NCI-H2196 (cell line): ENCODE measurements around the gene FAM8A1.

ENCODE experiments used
- DNase-seq: peaks from one replicate; lab custom pipeline; 2025; ENCODE audit not compliant: unreplicated experiment; lab: John Stamatoyannopoulos, UW

FAM8A1 gene

DNA sequence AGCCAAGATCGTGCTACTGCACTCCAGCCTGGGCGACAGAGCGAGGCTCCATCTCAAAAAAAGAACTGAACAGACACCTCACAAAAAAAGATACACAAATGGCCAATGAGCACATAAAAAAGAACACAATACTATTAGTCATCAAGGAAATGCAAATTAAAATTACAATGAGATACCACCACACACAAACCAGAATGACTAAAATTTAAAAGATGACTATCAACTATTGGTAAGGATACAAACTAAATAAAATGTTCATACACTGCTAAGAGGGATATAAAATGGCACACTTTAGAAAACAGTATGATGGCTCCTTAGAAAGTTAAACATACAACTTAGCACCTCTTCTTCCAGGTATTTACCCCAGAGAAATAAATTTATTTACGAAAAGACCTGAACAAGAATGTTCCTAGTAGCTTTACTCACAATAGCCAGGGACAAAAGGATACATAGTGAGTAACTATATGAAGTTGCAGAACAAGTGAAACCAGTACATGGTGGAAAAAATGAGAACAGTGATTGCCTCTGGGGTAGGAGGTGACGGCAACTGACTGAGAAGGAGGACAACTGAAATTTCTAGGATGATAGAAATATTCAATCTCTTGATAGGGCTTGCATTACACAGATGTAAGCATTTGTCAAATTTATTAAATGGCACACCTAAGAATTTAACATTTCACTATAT is 53.2 kb downstream of the FAM8A1 start:
- no peak for DNase-seq

DNA sequence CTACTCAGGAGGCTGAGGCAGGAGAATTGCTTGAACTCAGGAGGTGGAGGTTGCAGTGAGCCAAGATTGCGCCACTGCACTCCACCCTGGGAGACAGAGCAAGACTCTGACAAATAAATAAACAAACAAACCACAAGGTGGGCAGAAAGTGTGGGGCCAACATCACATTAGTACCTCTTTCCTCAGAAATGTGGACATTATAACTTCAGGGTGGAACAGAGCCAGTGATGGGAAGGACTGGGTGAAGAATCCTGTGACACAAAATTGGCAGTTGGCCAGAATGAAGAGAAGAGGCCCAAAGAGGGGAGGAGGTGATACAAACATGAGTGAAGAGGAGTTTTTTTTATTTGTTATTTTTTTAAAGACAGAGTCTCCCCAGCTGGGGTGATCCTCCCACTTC is 56.0 kb downstream of the FAM8A1 start:
- peak; percentile 10 for DNase-seq

DNA sequence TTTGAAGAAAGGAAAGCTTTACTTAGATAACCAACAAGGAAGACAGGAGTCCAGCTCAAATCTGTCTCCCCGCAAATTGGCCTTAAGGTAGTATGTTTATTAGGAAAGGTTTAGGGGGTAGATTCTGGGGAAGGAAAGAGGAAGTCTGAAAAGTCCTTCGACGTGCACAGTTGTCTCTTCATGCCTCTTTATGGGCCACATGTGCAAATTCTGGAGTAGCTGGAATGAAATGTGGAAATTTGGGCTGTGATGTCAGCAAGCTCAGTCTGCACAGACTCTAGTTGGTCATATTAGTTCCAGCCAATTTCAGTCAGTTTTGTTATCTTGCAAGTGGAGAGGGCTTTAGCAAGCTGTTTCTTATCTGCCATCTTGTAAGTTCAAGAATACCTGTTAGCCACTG is 56.5 kb downstream of the FAM8A1 start:
- no peak for DNase-seq
